SIG-M5 treated with dmso at 0.1 percent for 504 hours (cell line): Measurements from ENCODE around the gene DLG5.

ENCODE experiments used
- DNase-seq: peaks from one replicate; lab custom pipeline; 2025; ENCODE audit not compliant: unreplicated experiment; lab: John Stamatoyannopoulos, UW

DLG5 gene

DNA sequence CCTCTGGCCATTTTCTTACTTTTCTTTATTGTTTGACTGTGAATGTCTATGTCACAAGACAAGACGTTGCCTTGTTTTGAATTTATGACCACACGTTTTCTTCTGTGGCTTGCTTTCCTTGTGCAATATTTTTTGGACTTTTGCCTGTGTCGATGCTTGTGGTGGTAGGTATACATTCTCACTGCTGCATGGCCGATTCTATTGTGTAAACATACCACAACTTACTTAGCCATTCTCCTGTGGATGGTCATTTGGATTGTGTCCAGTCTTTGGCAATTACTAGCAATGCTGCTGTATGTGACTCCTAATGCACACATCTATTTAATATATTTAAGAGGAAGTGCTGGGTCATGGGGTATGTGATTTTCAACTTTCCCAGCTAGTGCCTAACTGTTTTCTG lies 18.0 kb upstream of the DLG5 start:
- DNase-seq: peak; percentile 14

DNA sequence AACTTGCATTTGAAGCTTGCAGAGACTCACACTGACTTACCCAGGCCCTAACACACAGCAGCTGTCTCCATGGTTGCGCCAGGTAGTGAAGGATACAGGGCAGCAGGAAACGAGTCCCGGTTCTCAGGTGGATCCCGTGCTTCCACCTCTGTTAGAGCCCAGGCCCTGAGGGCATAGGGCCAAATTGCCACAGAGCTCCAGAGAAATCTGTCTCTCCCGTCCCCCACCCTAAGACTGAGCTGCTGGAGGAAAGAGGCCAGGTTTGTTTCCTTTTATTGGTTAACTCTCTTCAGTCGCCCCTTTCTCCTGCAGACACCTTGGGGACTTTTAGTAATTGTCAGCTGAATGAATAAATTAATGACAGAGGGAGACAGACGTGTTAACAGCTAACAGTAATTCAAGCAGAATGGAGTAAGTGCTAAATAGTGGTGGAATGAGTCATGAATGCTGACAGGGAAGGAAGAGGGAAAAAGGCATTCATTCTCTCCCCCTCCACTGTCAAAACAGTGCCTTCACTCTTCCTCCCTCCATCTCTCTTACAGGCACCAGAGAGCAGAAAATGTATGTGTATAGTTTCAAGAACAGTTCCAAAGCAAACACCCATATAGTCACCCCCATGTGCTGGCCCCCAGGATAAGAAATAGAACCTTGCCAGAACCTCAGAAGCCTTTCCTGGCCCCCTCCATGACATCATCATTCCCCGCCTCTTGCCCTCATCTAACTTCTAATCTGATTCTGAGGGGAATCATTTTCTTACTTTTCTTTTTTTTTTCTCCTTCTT lies 16.8 kb upstream of the DLG5 start:
- DNase-seq: no peak

GRCh38 chr10:77941790-77942189 lies 15.2 kb upstream of the DLG5 start:
- no peak for DNase-seq

- DNase-seq: no peak
These were observed 14.1 kb upstream of the DLG5 start for GRCh38 chr10:77940627-77941026.

DNA sequence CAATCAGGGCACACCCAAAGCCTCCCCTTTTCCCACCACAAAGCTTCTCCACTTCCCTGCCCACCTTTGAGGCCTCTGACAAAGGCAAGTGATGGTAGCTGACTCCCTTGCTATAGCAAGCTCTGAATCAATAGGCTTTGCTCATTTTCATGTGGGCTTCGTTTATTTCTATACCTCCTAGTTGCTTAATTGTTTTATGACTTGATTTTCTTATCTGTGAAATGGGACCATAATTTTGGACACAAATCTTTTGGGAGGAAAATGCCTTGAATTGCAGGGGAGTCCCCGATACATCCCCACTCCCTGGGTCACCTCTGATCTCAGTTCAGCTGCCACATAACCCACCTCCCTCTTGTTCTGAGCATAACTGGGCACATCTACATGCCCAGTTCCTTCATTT lies 13.7 kb upstream of the DLG5 start:
- DNase-seq: no peak

- DNase-seq: no peak
These were observed 13.0 kb upstream of the DLG5 start for GRCh38 chr10:77939561-77940001.

GRCh38 chr10:77936697-77937567 lies 10.4 kb upstream of the DLG5 start:
- DNase-seq: no peak

GRCh38 chr10:77932016-77932715 lies 5.6 kb upstream of the DLG5 start:
- DNase-seq: no peak

GRCh38 chr10:77927402-77928246 lies 1.1 kb upstream of the DLG5 start:
- DNase-seq: no peak

GRCh38 chr10:77925795-77926565 lies 575 bp downstream of the DLG5 start:
- no peak for DNase-seq

GRCh38 chr10:77925410-77925794 lies 1.2 kb downstream of the DLG5 start:
- DNase-seq: no peak

- DNase-seq: no peak
These were observed 3.9 kb downstream of the DLG5 start for GRCh38 chr10:77922566-77923179.

GRCh38 chr10:77922055-77922454 lies 4.5 kb downstream of the DLG5 start:
- no peak for DNase-seq

DNA sequence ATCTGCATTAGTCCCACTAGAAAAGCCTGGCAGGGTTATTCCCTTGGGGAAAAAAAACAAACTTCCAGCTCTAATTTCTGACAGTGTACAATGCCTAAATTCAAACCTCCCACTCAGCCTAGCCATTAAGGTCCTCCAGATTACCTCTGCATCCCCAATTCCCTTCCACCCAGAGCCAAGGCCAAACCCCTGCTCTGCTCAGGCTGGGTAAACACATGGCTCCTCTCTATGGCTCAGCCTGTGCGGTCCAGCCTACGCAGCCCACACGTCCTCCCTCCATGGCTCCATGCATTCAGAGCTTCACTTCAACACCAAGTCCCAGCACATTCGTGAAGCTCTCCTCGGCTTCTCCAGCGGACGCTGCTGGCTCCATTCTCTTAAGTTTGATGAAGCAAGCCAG lies 5.2 kb downstream of the DLG5 start:
- DNase-seq: no peak

DNA sequence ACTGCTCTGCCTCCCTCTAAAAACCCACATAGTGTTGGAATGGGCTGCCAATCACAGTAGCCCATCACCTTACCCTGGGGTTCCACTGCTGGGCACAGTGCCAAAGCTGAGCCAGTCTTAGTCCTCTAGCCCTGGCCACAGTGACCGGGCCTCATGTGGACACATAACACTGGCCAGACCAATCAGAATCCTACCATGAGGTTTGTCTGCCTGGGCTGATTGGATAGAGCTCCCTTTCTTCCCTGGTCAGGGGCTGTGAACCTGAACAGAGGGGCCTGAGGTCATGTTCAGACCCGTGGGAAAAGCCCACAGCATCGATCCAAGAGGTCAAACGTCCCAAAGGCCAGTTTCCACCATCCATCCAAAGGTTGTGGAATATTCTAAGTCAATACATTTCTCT lies 6.1 kb downstream of the DLG5 start:
- no peak for DNase-seq

GRCh38 chr10:77919713-77920108 lies 6.8 kb downstream of the DLG5 start:
- DNase-seq: peak; percentile 24

- DNase-seq: no peak
These were observed 11.0 kb downstream of the DLG5 start for GRCh38 chr10:77915319-77916105.

DNA sequence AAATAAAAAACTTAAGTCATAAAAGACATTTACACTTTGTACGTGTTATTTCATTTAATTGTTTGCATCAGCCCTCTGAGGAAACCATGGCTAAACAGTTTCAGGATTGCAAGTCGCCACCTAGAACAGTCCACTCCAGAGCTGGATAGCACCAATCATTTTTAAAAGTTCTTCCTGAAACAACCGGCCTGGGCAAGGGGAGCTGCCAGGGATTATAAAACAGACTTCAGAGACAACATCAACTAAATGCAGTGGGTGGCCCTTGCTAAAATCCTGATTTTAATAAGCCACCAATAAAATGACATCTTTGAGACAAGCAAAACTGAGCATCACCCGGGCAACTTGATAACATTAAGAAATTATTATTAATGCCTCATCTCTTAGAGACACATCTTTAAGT lies 13.5 kb downstream of the DLG5 start:
- no peak for DNase-seq

DNA sequence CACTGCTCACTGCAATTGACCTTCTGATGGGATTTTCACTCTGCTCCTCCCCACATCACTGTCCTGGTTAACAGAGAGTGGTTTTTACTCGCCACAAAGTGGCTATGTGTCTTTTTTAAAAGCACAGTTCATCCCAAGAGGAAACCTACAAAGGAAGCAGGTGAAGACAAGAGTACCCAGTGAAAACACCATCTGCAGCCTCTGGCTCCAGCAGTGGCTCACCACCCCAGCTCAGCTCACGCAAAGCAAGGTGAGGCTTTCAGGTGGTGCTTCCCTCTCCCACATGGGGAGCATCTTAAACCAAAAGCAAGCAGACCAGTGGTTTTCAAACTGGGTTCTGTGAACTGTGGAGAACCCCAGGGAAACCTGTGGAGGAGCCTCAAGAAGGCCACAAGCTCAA lies 14.0 kb downstream of the DLG5 start:
- DNase-seq: no peak
